Right lobe of liver (tissue), 6 donors: ENCODE results near the gene ARHGAP20. TPM values are rescaled to one million over a fixed set of nuclear protein-coding genes. Genes with fewer than 3 reads are reported as not detected.

Experiments used
- ATAC-seq, 4 donors: fragments of 200-7000 bp; cut with Tn5 transposase; one replicate each; pipeline ENCODE4 v1.9.1; 2020; ENCODE audit warnings: mild to moderate bottlenecking in 4 of 4, moderate library complexity in 4 of 4
- DNase-seq, 3 donors: peaks; one replicate each; pipeline ENCODE4 v3.0.0-alpha.2; 2020
- H3K27ac ChIP-seq, 3 donors: fragments of 200-600 bp; one replicate each; pipeline ENCODE4 v1.8.0; 2022
- H3K27me3 ChIP-seq, 2 donors: fragments of 200-600 bp; one replicate each; pipeline ENCODE4 v1.8.0; 2022
- H3K36me3 ChIP-seq, 4 donors: fragments of 200-600 bp; sonication (generic) in 1 of 4; one replicate each; pipeline versions ENCODE4 v1.5.1 to v1.8.0; 2017 to 2022; ENCODE audit warnings: control low read depth in 1 of 4
- H3K4me1 ChIP-seq, 4 donors: fragments of 200-600 bp; sonication (generic) in 1 of 4; one replicate each; pipeline versions ENCODE4 v1.5.1 to v1.8.0; 2017 to 2022; ENCODE audit warnings: control low read depth in 1 of 4
- H3K4me3 ChIP-seq, 3 donors: fragments of 200-600 bp; one replicate each; pipeline ENCODE4 v1.8.0; 2022
- H3K9me3 ChIP-seq, 4 donors: fragments of 200-600 bp; sonication (generic) in 1 of 4; one replicate each; pipeline versions ENCODE4 v1.5.1 to v1.8.0; 2017 to 2022; ENCODE audit warnings: control low read depth in 1 of 4
- CTCF ChIP-seq, 4 donors: fragments of 200-600 bp in 3 of 4; fragments of 450-650 bp in 1 of 4; IDR thresholded peaks; one replicate each; pipeline versions ENCODE4 v1.5.1 to v1.8.0; 2016 to 2022; ENCODE audit warnings: antibody characterized with exemption in 4 of 4, mild to moderate bottlenecking in 2 of 4
- POLR2A ChIP-seq: fragments of 450-650 bp; IDR thresholded peaks from one replicate; pipeline ENCODE4 v1.6.1; 2017; ENCODE audit warnings: antibody characterized with exemption, mild to moderate bottlenecking
- WGBS: methylation state at CpG from one replicate; pipeline ENCODE4 v1.1.6; 2018; ENCODE audit warnings: low coverage, low lambda C conversion rate; ENCODE audit not compliant: insufficient coverage; ENCODE audit errors: missing lambda C conversion rate; 5-methylcytosine and 5-hydroxymethylcytosine counted together
- intact Hi-C, 2 donors: fragments of 100-400 bp; cut with DNase I; formaldehyde crosslinking; loops; one replicate each; pipeline versions ENCODE4 v1.11.2 to v1.14.1; 2022
- total RNA-seq, 6 experiments: library from RNA; depleted of rRNA in 2 of 6; stranded (reverse); fragments of >200 nt in 2 of 6; fragmentation: NEBNext Ultra II Directional in 3 of 6; extraction: Animal tissue kit (Norgen Biotek cat#: 25700) in 3 of 6; gene quantifications; one replicate each; pipeline versions ENCODE4 v1.1.0 to v1.2.4, GENCODE V29; 2016 to 2023
- donor health status: DM: no; HTN: yes; CAD: no.
- donor health status: DM: no; HTN: no; CAD: no.
- donor health status: DM: no; HTN: no; CAD: no.
- donor health status: DM: no; HTN: yes; CAD: no.
- donor health status: DM: no; HTN: yes; CAD: no.

The ARHGAP20 gene
- total RNA-seq, 6 experiments from 2014 or later = 0.68 to 1.6 (median 0.98) TPM

- H3K36me3 ChIP-seq = no peaks in the 10 kb centered on the region
- no peaks in the 10 kb centered on the region for H3K4me1 ChIP-seq
- H3K27me3 ChIP-seq = no peaks in the 10 kb centered on the region
- no peak for TF ChIP-seq CTCF (IDR thresholded peaks at IDR 0.05)
- no peak for TF ChIP-seq POLR2A
- DNase-seq = no peak
- WGBS = 49% methylated on average over 6 of the region's 16 CpGs
- no peak overlapping the region for H3K27ac ChIP-seq
- intact Hi-C loops = no loop called here
- H3K4me3 ChIP-seq = no peak overlapping the region
- no peaks in the 10 kb centered on the region for H3K9me3 ChIP-seq
- ATAC-seq = peak in 2 of 4 donors; percentile 14 to 22
These were observed 146.6 kb downstream of the ARHGAP20 start for GRCh38 chr11:110565357-110566336.

- TF ChIP-seq CTCF (IDR thresholded peaks at IDR 0.05) (no peak), POLR2A (no peak)
- no peak for ATAC-seq
- no peak for DNase-seq
- Histone ChIP-seq H3K4me3 (no peak overlapping the region), H3K36me3 (no peaks in the 10 kb centered on the region), H3K27me3 (no peaks in the 10 kb centered on the region), H3K4me1 (no peaks in the 10 kb centered on the region), H3K27ac (no peak overlapping the region), H3K9me3 (no peaks in the 10 kb centered on the region)
- intact Hi-C loops = no loop called here
- WGBS = 44% methylated on average over 5 of the region's 8 CpGs
These were observed 147.4 kb downstream of the ARHGAP20 start for GRCh38 chr11:110564676-110565356.

GRCh38 chr11:110544779-110545178, 167.5 kb downstream of the ARHGAP20 start:
- 73% methylated on average over 1 of the region's 1 CpG for WGBS
- Histone ChIP-seq H3K27ac (no peak overlapping the region), H3K36me3 (no peaks in the 10 kb centered on the region), H3K27me3 (no peaks in the 10 kb centered on the region), H3K9me3 (no peaks in the 10 kb centered on the region), H3K4me3 (no peak overlapping the region), H3K4me1 (no peaks in the 10 kb centered on the region)
- TF ChIP-seq CTCF (IDR thresholded peaks at IDR 0.05) (no peak), POLR2A (no peak)
- ATAC-seq = no peak
- intact Hi-C loops = no loop called here
- DNase-seq = no peak

- no peaks in the 10 kb centered on the region for H3K4me1 ChIP-seq
- H3K27me3 ChIP-seq = no peaks in the 10 kb centered on the region
- no peak for TF ChIP-seq CTCF (IDR thresholded peaks at IDR 0.05)
- no peak for TF ChIP-seq POLR2A
- no peak for DNase-seq
- H3K4me3 ChIP-seq = no peak overlapping the region
- H3K36me3 ChIP-seq = no peaks in the 10 kb centered on the region
- no peak for ATAC-seq
- intact Hi-C loops = no loop called here
- no peaks in the 10 kb centered on the region for H3K9me3 ChIP-seq
- no peak overlapping the region for H3K27ac ChIP-seq
These were observed 174.1 kb downstream of the ARHGAP20 start for GRCh38 chr11:110538154-110538553.
